Vagina (tissue), 2 donors: Measurements from ENCODE around the gene DLX6.

Experiments used
- CTCF ChIP-seq, 3 experiments: fragments of 450-650 bp in 2 of 3; fragments of 200-600 bp in 1 of 3; sonication (generic) in 1 of 3; IDR thresholded peaks; one replicate each; pipeline ENCODE4 v1.5.1; 2017 to 2019; ENCODE audit warnings: antibody characterized with exemption in 3 of 3, mild to moderate bottlenecking in 2 of 3, moderate library complexity in 2 of 3
- POLR2AphosphoS5 ChIP-seq, 2 donors: sonication (generic); formaldehyde crosslinking; IDR thresholded peaks; one replicate each; pipeline ENCODE4 v1.9.0; 2017; ENCODE audit warnings: antibody characterized with exemption in 2 of 2, mild to moderate bottlenecking in 2 of 2, low read depth in 1 of 2; ENCODE audit not compliant: insufficient read depth in 1 of 2

GRCh38 chr7:96993980-96994379 lies 11.4 kb upstream of the DLX6 start:
- TF ChIP-seq CTCF (IDR thresholded peaks at IDR 0.05), result no peak
- TF ChIP-seq POLR2AphosphoS5 (IDR thresholded peaks at IDR 0.05; ENCODE audit: insufficient read depth in 1 of 2, low read depth in 1 of 2), result no peak
